NT2/D1 (cell line): Measurements from ENCODE around the gene COL11A2.

Experiments used
- SUZ12 ChIP-seq: IDR thresholded peaks from 2 replicates; pipeline ENCODE4 v1.6.1; 2011; ENCODE audit not compliant: insufficient read length, insufficient read depth; ENCODE audit errors: extremely low read depth
- YY1 ChIP-seq: IDR thresholded peaks from 2 replicates; pipeline ENCODE4 v1.6.1; 2011; ENCODE audit not compliant: insufficient read length, insufficient read depth

DNA sequence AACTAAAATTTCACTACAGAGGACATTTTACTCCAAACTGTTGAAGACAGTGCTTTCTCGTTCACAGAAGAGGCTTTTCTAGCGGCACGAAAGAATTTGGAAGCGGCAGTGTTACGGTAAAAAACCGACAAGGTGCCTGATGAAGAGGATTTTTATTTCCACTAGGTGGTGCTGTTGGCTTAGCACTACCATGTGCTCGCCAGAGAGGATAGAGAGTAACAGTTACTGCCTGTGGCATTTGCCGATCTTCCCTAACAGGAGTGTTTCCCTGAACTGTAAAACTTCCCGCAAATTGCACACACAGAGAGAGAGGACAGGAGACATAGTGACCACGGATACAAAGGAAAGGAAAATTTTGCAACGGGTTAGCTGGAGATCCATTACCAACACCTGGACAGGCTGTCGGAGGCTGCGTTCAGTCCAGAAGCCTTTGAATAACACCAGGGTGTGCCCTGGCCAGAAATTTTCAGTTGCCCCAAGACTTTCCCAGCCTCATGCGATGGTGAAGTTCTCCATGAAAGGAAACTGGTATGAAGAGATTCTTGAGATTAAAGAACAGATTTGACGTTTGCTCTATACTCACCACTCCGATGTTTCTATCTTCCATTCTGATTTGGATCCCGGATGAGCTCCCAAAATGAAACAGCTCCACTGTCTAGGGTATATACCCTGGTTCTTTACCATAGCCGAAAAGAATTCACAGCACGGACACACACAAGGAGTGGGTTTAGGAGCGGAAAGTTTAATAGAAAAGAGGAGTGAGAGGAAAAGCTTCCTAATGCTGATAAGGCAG is 68.3 kb downstream of the COL11A2 start:
- TF ChIP-seq SUZ12 (no peak), YY1 (no peak)
